Astrocyte of the cerebellum (primary cell): Measurements from ENCODE around the gene EIF4E3.

Experiments used
- DNase-seq: peaks from one replicate; pipeline ENCODE4 v3.0.0-alpha.2; 2011; ENCODE audit warnings: low read depth
- H3K4me3 ChIP-seq: 2 replicates; pipeline ENCODE4 v1.5.1; 2011; ENCODE audit warnings: mild to moderate bottlenecking, low read depth, low read length, moderate library complexity
- in situ Hi-C: cut with HindIII; loops from 2 replicates; pipeline ENCODE4 v1.10.0; 2017; ENCODE audit warnings: low sequenced_read_pairs
- TF ChIP-seq, protein P1 (sequence below): IDR thresholded peaks from 2 replicates; pipeline ENCODE4 v1.5.1; 2012; ENCODE audit warnings: low read length, low read depth, moderate library complexity, mild to moderate bottlenecking; ENCODE audit errors: missing control alignments

Gene EIF4E3

DNA sequence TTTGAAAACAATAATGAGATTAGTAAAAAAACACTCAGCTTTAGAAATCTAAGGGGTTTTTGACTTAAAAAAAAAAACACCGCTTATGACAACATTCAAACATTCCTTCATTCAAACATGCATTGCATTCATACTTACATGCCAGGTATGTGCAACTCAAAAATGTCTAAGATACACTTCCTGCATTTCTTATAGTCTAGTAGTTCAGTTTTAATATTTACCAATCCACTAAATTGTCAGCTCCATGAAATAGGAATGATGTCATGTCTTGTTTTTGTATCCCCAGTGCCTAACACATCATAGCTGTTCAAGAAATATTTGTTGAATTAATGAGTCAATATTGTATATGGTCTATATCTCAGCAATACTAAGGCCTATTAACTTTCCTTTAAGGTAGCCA is 51.7 kb downstream of the EIF4E3 start:
- H3K4me3 ChIP-seq, result no peak overlapping the region
- DNase-seq, result no peak
- TF ChIP-seq, protein P1, sequence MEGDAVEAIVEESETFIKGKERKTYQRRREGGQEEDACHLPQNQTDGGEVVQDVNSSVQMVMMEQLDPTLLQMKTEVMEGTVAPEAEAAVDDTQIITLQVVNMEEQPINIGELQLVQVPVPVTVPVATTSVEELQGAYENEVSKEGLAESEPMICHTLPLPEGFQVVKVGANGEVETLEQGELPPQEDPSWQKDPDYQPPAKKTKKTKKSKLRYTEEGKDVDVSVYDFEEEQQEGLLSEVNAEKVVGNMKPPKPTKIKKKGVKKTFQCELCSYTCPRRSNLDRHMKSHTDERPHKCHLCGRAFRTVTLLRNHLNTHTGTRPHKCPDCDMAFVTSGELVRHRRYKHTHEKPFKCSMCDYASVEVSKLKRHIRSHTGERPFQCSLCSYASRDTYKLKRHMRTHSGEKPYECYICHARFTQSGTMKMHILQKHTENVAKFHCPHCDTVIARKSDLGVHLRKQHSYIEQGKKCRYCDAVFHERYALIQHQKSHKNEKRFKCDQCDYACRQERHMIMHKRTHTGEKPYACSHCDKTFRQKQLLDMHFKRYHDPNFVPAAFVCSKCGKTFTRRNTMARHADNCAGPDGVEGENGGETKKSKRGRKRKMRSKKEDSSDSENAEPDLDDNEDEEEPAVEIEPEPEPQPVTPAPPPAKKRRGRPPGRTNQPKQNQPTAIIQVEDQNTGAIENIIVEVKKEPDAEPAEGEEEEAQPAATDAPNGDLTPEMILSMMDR, result no peak
- in situ Hi-C loops, result no loop called here

- no peak overlapping the region for H3K4me3 ChIP-seq
- DNase-seq, result no peak
- TF ChIP-seq, protein P1, result no peak
- in situ Hi-C loops, result no loop called here
These were observed 52.4 kb downstream of the EIF4E3 start for GRCh38 chr3:71672807-71673206.

DNA sequence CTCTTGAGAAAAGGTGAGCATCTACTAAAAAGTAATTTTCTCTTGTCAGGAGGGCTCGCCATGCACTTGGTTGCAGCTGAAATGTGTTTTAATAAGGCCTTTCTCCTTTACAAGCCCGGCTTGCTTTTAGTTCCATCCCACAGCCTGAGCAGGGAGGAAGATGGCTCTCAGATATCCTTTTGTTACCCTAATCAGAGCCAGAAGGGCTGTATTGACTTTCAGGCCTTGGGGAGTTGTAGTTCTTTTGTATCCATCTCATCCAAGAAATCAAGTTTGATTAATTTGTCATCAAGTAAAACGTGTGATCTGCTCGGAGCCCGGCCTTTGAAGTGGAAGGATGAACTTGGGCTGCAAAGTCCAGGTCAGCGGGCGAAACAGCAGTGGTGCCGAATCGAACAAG is 52.9 kb downstream of the EIF4E3 start:
- H3K4me3 ChIP-seq, result no peak overlapping the region
- TF ChIP-seq, protein P1, result no peak
- in situ Hi-C loops, result no loop called here
- no peak for DNase-seq

GRCh38 chr3:71671216-71671845 is 53.9 kb downstream of the EIF4E3 start:
- in situ Hi-C loops, result no loop called here
- TF ChIP-seq, protein P1, result no peak
- DNase-seq, result no peak
- H3K4me3 ChIP-seq, result no peak overlapping the region

DNA sequence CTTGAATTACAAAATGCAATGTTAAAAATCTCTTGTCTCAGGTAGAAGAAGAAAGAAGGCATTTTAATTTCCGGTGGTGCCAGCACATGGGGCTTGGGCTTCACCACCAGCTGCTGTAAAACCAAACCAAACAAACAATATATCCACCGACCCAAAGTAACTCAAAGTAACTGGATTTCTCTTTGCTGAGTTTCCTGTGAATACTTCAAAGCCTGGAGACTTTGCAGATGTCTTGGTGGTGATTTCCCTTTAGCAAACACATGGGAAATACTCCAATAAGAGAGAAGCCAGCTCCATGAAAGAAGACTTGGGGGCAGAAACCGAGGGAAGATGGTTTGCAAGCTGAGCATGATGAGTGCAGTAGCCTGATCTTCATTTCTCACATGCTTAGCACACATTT is 62.6 kb downstream of the EIF4E3 start:
- in situ Hi-C loops, result no loop called here
- TF ChIP-seq, protein P1, result no peak
- no peak overlapping the region for H3K4me3 ChIP-seq
- DNase-seq, result no peak

- DNase-seq, result no peak
- TF ChIP-seq, protein P1, result no peak
- no peak overlapping the region for H3K4me3 ChIP-seq
- in situ Hi-C loops, result no loop called here
These were observed 63.1 kb downstream of the EIF4E3 start for GRCh38 chr3:71662056-71662455.
